ENCODE measurements around the gene IL31RA. TPM values are rescaled to one million over a fixed set of nuclear protein-coding genes. Genes with fewer than 3 reads are reported as not detected.

IL31RA gene
- total and polyA plus RNA-seq, 10 of the 15 experiments (the other 5 are each of a cell fraction or from before 2014, with no cell fraction given), result 0.03 to 0.31 (median 0.11) TPM; not detected in 2

DNA sequence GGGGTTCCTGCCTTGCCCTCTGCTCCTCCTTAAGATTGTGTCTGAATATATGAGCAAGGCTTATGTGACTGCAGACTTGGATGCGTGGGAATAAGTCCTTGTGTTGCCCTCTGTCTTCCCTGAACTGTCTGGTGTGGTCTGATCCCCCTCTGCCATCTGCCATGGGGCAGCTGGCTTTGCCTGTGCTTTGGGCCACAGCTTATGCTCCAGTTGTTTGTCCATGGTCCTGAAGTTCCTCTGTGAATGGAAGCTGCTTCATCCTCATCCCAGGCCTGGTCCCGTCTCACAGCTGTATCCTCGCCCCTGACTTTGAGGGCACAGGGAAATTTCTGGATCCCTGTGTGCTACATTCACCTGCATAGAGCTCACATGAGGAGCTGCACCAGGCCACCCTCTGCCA, 14.7 kb downstream of the IL31RA start:
- 4% methylated on average over 3 of the region's 3 CpGs for WGBS (ENCODE audit: insufficient coverage, insufficient replicate concordance, low lambda C conversion rate, missing lambda C conversion rate)
- TF ChIP-seq ZBTB4 (CRISPR knock-in tag; IDR thresholded peaks at IDR 0.05), result no peak
- TF ChIP-seq, protein P1, sequence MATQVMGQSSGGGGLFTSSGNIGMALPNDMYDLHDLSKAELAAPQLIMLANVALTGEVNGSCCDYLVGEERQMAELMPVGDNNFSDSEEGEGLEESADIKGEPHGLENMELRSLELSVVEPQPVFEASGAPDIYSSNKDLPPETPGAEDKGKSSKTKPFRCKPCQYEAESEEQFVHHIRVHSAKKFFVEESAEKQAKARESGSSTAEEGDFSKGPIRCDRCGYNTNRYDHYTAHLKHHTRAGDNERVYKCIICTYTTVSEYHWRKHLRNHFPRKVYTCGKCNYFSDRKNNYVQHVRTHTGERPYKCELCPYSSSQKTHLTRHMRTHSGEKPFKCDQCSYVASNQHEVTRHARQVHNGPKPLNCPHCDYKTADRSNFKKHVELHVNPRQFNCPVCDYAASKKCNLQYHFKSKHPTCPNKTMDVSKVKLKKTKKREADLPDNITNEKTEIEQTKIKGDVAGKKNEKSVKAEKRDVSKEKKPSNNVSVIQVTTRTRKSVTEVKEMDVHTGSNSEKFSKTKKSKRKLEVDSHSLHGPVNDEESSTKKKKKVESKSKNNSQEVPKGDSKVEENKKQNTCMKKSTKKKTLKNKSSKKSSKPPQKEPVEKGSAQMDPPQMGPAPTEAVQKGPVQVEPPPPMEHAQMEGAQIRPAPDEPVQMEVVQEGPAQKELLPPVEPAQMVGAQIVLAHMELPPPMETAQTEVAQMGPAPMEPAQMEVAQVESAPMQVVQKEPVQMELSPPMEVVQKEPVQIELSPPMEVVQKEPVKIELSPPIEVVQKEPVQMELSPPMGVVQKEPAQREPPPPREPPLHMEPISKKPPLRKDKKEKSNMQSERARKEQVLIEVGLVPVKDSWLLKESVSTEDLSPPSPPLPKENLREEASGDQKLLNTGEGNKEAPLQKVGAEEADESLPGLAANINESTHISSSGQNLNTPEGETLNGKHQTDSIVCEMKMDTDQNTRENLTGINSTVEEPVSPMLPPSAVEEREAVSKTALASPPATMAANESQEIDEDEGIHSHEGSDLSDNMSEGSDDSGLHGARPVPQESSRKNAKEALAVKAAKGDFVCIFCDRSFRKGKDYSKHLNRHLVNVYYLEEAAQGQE (IDR thresholded peaks at IDR 0.05; ENCODE audit: low read depth, low read length), result peak; percentile 74; the same call in 1 of the 2 replicates
- BruUV-seq (replicated peaks), result no TSS peak
- Histone ChIP-seq H3K9me3 (replicated peaks; ENCODE audit: control insufficient read depth, insufficient read depth, low read length) (no peaks in the 10 kb centered on the region; the same call in 2 of the 3 replicates), H3K9ac (ENCODE audit: control insufficient read depth, insufficient read depth, low read length) (no peak overlapping the region), H2AFZ (ENCODE audit: control insufficient read depth, low read depth, low read length) (no peak overlapping the region), H3K79me2 (ENCODE audit: control insufficient read depth, insufficient read depth, low read length) (no peaks in the 10 kb centered on the region), H4K20me1 (ENCODE audit: control insufficient read depth, insufficient read depth) (no peaks in the 10 kb centered on the region), H3K27ac (ENCODE audit: control insufficient read depth, insufficient read depth) (no peak overlapping the region), H3K36me3 (ENCODE audit: control insufficient read depth in 2 of 2, insufficient read depth in 2 of 2, low read length in 1 of 2) (no peaks in the 10 kb centered on the region), H3K4me3 (no peak overlapping the region), H3K4me2 (ENCODE audit: control insufficient read depth, insufficient read depth) (no peak overlapping the region), H3K4me1 (ENCODE audit: control insufficient read depth, insufficient read depth, low read length) (no peaks in the 10 kb centered on the region), H3K27me3 (replicated peaks in 1 of 2; ENCODE audit: control insufficient read depth in 2 of 2, insufficient read depth in 2 of 2, low read length in 1 of 2) (no peaks in the 10 kb centered on the region; a peak in 1 of 4 replicates)
- ChIA-PET RAD21 (ENCODE audit: unreplicated experiment) (interaction anchor here (0.6 kb wide), 1 partner anchor 152 kb away, joined by 3 read pairs; no protein-coding TSS in a partner anchor), SMC1A (ENCODE audit: uncharacterized antibody, unreplicated experiment) (interaction anchor here (2.4 kb wide), 2 partner anchors 10 to 25 kb away, joined by 5 to 7 read pairs; no protein-coding TSS in a partner anchor), POLR2A (interaction anchor here (0.8 kb wide), 1 partner anchor 8 kb away, joined by 3 read pairs; no protein-coding TSS in a partner anchor), CTCF (interaction anchor here (1.3 kb wide), 1 partner anchor 71 kb away, joined by 3 read pairs; no protein-coding TSS in a partner anchor)
- intact Hi-C loops (cut with micrococcal nuclease; ENCODE audit: unreplicated experiment), result no loop called here
- no peak for DNase-seq (ENCODE audit: low read depth, low spot score)
- in situ Hi-C loops (cut with MboI), result no loop called here
- no peak for FAIRE-seq
- no peak for ATAC-seq

Measured in GM12878 (cell line).